WERI-Rb-1 (cell line): ENCODE results near the gene IL19.

Experiments used
- DNase-seq: peaks from one replicate; pipeline ENCODE4 v3.0.0-alpha.2; 2020
- H3K27ac ChIP-seq: fragments of 250-450 bp; sonication (Bioruptor Pico); 2 replicates; pipeline ENCODE4 v1.5.1; 2020; ENCODE audit warnings: mild to moderate bottlenecking, moderate library complexity
- H3K27me3 ChIP-seq: fragments of 250-450 bp; sonication (Bioruptor Pico); 2 replicates; pipeline ENCODE4 v1.5.1; 2021; ENCODE audit warnings: mild to moderate bottlenecking, low read depth, moderate library complexity; ENCODE audit not compliant: insufficient read depth, severe bottlenecking
- H3K36me3 ChIP-seq: fragments of 250-450 bp; sonication (Bioruptor Pico); 2 replicates; pipeline ENCODE4 v1.5.1; 2020; ENCODE audit warnings: mild to moderate bottlenecking, moderate library complexity
- H3K4me3 ChIP-seq: 2 replicates; pipeline ENCODE4 v1.5.1; 2011; ENCODE audit warnings: low read depth, mild to moderate bottlenecking, control low read depth, low read length
- H3K9me3 ChIP-seq: fragments of 250-450 bp; sonication (Bioruptor Pico); 2 replicates; pipeline ENCODE4 v1.5.1; 2021; ENCODE audit warnings: mild to moderate bottlenecking, moderate library complexity; ENCODE audit not compliant: severe bottlenecking
- CTCF ChIP-seq: IDR thresholded peaks from 2 replicates; pipeline ENCODE4 v1.5.1; 2011; ENCODE audit warnings: low read depth, mild to moderate bottlenecking, control low read depth, inconsistent platforms, low read length

The IL19 gene

GRCh38 chr1:206828061-206828460 is 57.5 kb downstream of the IL19 start:
- TF ChIP-seq CTCF: no peak

GRCh38 chr1:206828765-206829164 is 58.2 kb downstream of the IL19 start:
- H3K4me3 ChIP-seq: no peak overlapping the region
- H3K36me3 ChIP-seq: no peaks in the 10 kb centered on the region
- H3K27ac ChIP-seq: no peak overlapping the region
- peaks cover 25% of the 10 kb centered on the region for H3K9me3 ChIP-seq
- TF ChIP-seq CTCF: no peak
- H3K27me3 ChIP-seq: peaks cover 92% of the 10 kb centered on the region
- DNase-seq: no peak

More at GRCh38 chr1:206828061-206828460, 57.5 kb downstream of the IL19 start:
- H3K27me3 ChIP-seq: peaks cover 92% of the 10 kb centered on the region
- no peak overlapping the region for H3K4me3 ChIP-seq
- no peak for DNase-seq
- H3K36me3 ChIP-seq: no peaks in the 10 kb centered on the region
- H3K27ac ChIP-seq: no peak overlapping the region
- H3K9me3 ChIP-seq: peaks cover 25% of the 10 kb centered on the region

- Histone ChIP-seq H3K36me3 (no peaks in the 10 kb centered on the region), H3K27me3 (peaks cover 92% of the 10 kb centered on the region), H3K27ac (no peak overlapping the region), H3K9me3 (peaks cover 20% of the 10 kb centered on the region), H3K4me3 (no peak overlapping the region)
- no peak for TF ChIP-seq CTCF
- no peak for DNase-seq
Measured at GRCh38 chr1:206829282-206829681, 58.7 kb downstream of the IL19 start.

- Histone ChIP-seq H3K27ac (no peak overlapping the region), H3K27me3 (peaks cover 92% of the 10 kb centered on the region), H3K36me3 (no peaks in the 10 kb centered on the region), H3K4me3 (no peak overlapping the region), H3K9me3 (peaks cover 15% of the 10 kb centered on the region)
- no peak for TF ChIP-seq CTCF
- DNase-seq: no peak
Measured at GRCh38 chr1:206829875-206830274, 59.3 kb downstream of the IL19 start.

GRCh38 chr1:206831650-206832049 is 61.1 kb downstream of the IL19 start:
- Histone ChIP-seq H3K27me3 (peaks cover 90% of the 10 kb centered on the region), H3K4me3 (no peak overlapping the region), H3K27ac (no peak overlapping the region), H3K36me3 (no peaks in the 10 kb centered on the region), H3K9me3 (peaks cover 9% of the 10 kb centered on the region)
- TF ChIP-seq CTCF: no peak
- no peak for DNase-seq

- H3K27me3 ChIP-seq: peaks cover 95% of the 10 kb centered on the region
- no peak for DNase-seq
- TF ChIP-seq CTCF: no peak
Measured at GRCh38 chr1:206832352-206832880, 61.8 kb downstream of the IL19 start.

More at GRCh38 chr1:206832352-206832880, 61.8 kb downstream of the IL19 start:
- no peaks in the 10 kb centered on the region for H3K36me3 ChIP-seq
- H3K27ac ChIP-seq: no peak overlapping the region
- H3K4me3 ChIP-seq: no peak overlapping the region
- peaks cover 9% of the 10 kb centered on the region for H3K9me3 ChIP-seq
